GF-D8 (cell line): ENCODE measurements around the gene MYPN.
"Not testable (repeated sequence)": the region's sequence is repeated elsewhere in the genome, so short reads cannot be mapped to it uniquely, and the experiment has no call there.

ENCODE experiments used
- DNase-seq: peaks from one replicate; lab custom pipeline; 2025; lab: John Stamatoyannopoulos, UW

The MYPN gene

GRCh38 chr10:68171539-68172080 is 62.3 kb downstream of the MYPN start:
- DNase-seq: no peak

- no peak for DNase-seq
Measured at GRCh38 chr10:68172324-68172723, 63.0 kb downstream of the MYPN start.

GRCh38 chr10:68175949-68176348 is 66.7 kb downstream of the MYPN start:
- DNase-seq: no peak

GRCh38 chr10:68176797-68177196 is 67.5 kb downstream of the MYPN start:
- DNase-seq: no peak

- no peak for DNase-seq
Measured at GRCh38 chr10:68178592-68178991, 69.3 kb downstream of the MYPN start.

- no peak for DNase-seq
Measured at GRCh38 chr10:68179016-68179415, 69.7 kb downstream of the MYPN start.

GRCh38 chr10:68180490-68180889 is 71.2 kb downstream of the MYPN start:
- DNase-seq: no peak

GRCh38 chr10:68184546-68184945 is 75.3 kb downstream of the MYPN start:
- DNase-seq: no peak

- DNase-seq: no peak
Measured at GRCh38 chr10:68185085-68185484, 75.8 kb downstream of the MYPN start.

GRCh38 chr10:68188835-68189234 is 79.5 kb downstream of the MYPN start:
- no peak for DNase-seq

GRCh38 chr10:68192113-68192512 is 82.8 kb downstream of the MYPN start:
- no peak for DNase-seq

GRCh38 chr10:68194290-68194689 is 85.0 kb downstream of the MYPN start:
- no peak for DNase-seq

- DNase-seq: not testable (repeated sequence)
Measured at GRCh38 chr10:68195776-68196175, 86.5 kb downstream of the MYPN start.

- no peak for DNase-seq
Measured at GRCh38 chr10:68196701-68197100, 87.4 kb downstream of the MYPN start.

- peak; percentile 66 for DNase-seq
Measured at GRCh38 chr10:68202960-68203353, 93.7 kb downstream of the MYPN start.

GRCh38 chr10:68208424-68209042 is 99.2 kb downstream of the MYPN start:
- no peak for DNase-seq

GRCh38 chr10:68211669-68212068 is 102.4 kb downstream of the MYPN start:
- no peak for DNase-seq

GRCh38 chr10:68212721-68213352 is 103.5 kb downstream of the MYPN start:
- no peak for DNase-seq

- no peak for DNase-seq
Measured at GRCh38 chr10:68218786-68219185, 109.5 kb downstream of the MYPN start.

- DNase-seq: no peak
Measured at GRCh38 chr10:68221196-68221595, 111.9 kb downstream of the MYPN start.

- no peak for DNase-seq
Measured at GRCh38 chr10:68222391-68222790, 113.1 kb downstream of the MYPN start.

- DNase-seq: no peak
Measured at GRCh38 chr10:68223535-68224165, 114.4 kb downstream of the MYPN start.

- no peak for DNase-seq
Measured at GRCh38 chr10:68224810-68225209, 115.5 kb downstream of the MYPN start.
